Tibial nerve (tissue), 4 donors: ENCODE data around the gene TRIM6.

Source experiments
- CTCF ChIP-seq, 5 experiments: fragments of 200-600 bp in 3 of 5; fragments of 450-650 bp in 2 of 5; sonication (generic) in 3 of 5; IDR thresholded peaks; one replicate each; pipeline ENCODE4 v1.5.1; 2016 to 2019; ENCODE audit warnings: antibody characterized with exemption in 5 of 5, mild to moderate bottlenecking in 3 of 5, moderate library complexity in 2 of 5
- EP300 ChIP-seq, 2 donors: sonication (generic); formaldehyde crosslinking; IDR thresholded peaks; one replicate each; pipeline ENCODE4 v1.6.1; 2017; ENCODE audit warnings: antibody characterized with exemption in 2 of 2, mild to moderate bottlenecking in 1 of 2
- POLR2A ChIP-seq, 2 donors: fragments of 450-650 bp; IDR thresholded peaks; one replicate each; pipeline ENCODE4 v1.6.1; 2017; ENCODE audit warnings: antibody characterized with exemption in 2 of 2, mild to moderate bottlenecking in 2 of 2, moderate library complexity in 2 of 2

- TF ChIP-seq CTCF (IDR thresholded peaks at IDR 0.05): no peak
- TF ChIP-seq POLR2A (IDR thresholded peaks at IDR 0.05): no peak
- no peak for TF ChIP-seq EP300 (IDR thresholded peaks at IDR 0.05)
Measured at GRCh38 chr11:5557751-5558150, 38.7 kb upstream of the TRIM6 start.
